Stimulated activated CD8-positive, alpha-beta memory T cell treated with anti-CD3 and anti-CD28 coated beads, Interleukin-15, amount 100 ng/mL, for 48 hours (primary cell): ENCODE measurements around the gene SYCN.
"Not testable (repeated sequence)": the region's sequence is repeated elsewhere in the genome, so short reads cannot be mapped to it uniquely, and the experiment has no call there.

Experiments used
- DNase-seq, 2 donors: peaks; one replicate each; pipeline ENCODE4 v3.0.0-alpha.2; 2020; ENCODE audit warnings: low read depth in 2 of 2

SYCN gene

GRCh38 chr19:39203372-39204341 lies at the start of gene SYCN:
Gene SYCN (minus strand): TSS chr19:39204263. CDS start chr19:39204254, 9 bp downstream.
- no peak for DNase-seq

DNA sequence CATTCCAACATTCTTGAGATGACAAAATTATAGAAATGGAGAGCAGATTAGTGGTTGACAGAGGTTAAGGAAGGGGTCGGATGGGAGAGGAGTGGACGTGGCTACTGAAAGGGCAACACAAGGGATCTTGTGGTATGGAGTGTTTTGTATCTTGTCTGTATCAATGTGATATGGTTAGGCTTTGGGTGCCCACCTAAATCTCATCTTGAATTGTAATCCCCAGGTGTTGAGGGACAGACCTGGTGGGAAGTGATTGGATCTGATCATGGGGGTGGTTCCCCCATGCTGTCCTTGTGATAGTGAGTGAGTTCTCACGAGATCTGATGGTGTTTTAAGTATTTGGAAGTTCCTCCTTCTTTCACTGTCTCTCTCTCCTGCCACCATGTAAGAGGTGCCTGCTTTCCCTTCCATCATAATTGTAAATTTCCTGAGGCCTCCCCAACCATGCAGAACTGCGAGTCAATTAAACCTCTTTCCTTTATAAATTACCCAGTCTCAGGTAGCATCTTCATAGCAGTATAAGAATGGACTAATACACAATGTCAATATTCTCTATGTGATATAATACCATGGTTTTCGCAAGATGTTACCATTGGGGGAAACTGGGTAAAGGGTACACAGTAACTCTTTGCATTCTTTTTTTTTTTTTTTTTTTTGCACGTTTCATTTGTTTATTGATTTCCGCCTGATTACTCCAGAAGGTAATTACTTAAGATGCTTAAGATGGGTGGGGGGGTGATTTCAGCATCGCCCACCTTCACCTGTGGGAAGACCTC lies 49.5 kb upstream of the SYCN start:
- DNase-seq = no peak

DNA sequence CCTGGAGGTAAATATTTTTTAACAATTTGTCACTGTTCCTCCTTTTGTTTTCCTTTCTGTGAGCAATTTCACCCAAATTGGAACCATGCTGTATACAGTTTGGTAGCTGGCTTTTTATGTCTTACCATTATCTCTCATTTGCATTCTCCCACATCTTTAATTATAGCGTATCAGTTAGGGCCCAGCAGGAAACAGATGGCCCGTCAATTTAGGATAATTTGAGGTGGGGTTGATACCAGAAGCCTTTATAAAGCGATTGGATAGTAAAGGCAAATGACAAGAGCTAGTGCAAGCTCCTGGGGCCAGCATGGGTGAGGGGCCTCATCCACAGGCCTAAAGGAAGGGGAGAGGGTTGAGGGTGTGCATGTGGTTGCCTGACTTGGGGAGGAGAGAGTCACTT lies 48.4 kb upstream of the SYCN start:
- DNase-seq = no peak

- DNase-seq = no peak
These were observed 47.8 kb upstream of the SYCN start for GRCh38 chr19:39251846-39252245.

GRCh38 chr19:39251081-39251480 lies 47.0 kb upstream of the SYCN start:
- no peak for DNase-seq

DNA sequence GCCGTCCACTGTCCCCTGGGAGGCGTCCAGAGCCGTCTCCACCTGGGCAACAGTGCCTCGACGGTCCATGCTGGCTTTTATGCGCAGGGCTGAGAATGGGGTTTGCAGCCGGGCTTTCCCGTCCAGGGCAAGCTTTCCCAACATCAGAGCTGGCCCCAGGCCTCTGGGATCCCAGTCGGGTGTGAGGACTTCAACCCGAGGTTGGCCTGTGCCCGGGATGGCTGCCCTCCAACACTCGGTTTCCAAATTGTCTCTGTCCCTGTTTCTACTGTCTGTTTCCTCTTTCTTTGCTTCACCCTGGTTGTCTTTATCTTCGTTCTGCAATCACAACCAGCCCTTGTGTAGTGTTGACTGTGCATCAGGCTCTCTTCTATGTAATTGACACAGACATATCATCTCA lies 44.7 kb upstream of the SYCN start, which contains the start of gene IFNL4:
TSS of gene IFNL4 (minus strand) at position 51 of the 400 bp plus-strand sequence.
- no peak for DNase-seq

DNA sequence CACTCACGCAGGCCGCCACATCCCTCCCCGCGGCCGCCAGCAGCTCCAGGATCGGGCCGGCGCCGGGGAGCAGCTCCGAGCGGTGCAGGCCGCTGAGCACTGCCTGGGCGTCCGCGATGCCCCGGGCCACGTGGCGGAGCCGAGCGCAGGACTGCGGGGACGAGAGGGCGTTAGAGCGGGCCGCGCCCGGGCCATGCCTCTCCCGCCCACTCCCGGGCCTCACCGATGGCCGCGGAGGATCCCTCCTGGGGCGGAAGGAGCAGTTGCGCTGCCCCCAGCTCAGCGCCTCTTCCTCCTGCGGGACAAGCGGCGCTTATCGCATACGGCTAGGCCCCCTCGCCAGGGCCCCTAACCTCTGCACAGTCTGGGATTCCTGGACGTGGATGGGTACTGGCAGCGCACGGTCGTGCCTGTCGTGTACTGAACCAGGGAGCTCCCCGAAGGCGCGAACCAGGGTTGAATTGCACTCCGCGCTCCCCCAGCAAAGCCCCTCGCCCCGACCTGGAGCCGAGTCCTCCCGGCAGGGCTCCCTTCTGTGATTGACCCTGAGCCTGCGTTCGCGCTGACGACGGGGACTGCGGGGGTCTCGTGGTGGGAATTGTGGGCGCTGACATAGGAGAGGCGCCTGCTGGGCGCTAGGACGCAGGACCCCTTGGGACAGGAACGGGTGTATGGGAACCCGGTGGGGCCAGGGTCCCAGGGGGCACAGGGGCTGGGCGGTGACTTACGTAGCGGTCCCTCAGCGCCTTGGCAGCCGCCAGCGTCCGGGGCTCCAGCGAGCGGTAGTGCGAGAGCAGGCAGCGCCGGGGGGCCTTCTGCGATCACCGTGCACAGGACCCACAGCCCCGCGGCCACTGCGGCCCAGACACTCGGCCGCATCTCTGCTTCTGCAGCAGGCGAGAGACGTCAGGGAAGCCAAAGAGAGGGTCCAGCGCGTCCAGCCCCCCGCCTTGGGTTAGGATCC lies 43.9 kb upstream of the SYCN start:
- no peak for DNase-seq

DNA sequence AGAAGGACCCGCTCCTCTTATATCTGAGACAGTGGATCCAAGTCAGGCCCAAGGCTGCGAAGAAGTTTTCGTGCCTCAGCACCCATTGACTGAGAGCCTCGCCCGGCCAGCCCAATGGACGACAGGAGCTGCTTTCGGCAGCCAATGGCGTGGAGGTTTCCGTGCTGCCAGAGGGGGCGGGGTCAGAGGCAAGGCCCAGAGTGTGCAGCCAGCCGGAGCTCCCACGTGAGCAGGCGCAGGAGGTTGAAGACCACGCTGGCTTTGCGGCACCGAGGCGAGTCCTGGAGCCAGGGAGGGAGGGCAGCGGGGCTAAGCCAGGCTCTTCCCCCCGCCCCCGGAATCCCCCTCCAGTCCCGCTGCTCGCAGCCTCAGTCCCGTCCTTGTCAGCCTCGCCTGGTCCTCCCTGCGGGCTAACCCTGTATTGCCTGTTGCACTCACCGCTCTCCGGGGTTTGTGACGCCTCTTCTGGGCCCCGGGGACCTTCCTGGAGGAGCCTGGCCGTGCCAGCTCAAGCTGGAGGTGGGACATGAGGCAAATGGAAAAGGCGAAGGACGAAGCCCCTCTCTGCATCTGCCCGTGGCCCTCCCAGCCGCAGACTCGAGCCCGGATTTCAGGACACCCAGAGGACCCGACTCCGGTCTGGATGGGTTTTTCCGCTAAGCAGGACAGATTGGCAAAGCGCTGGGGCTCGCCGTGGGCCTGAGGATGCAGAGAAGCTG lies 43.0 kb upstream of the SYCN start:
- DNase-seq = peak in 1 of 2 donors; percentile 21

GRCh38 chr19:39245166-39245565 lies 41.1 kb upstream of the SYCN start:
- DNase-seq = not testable (repeated sequence)

- not testable (repeated sequence) for DNase-seq
These were observed 40.5 kb upstream of the SYCN start, which contains the start of gene IFNL3 for GRCh38 chr19:39244410-39245100. Gene IFNL3 (minus strand): TSS chr19:39245006. CDS start chr19:39244967, 39 bp downstream.

- not testable (repeated sequence) for DNase-seq
These were observed 39.7 kb upstream of the SYCN start for GRCh38 chr19:39243741-39244140.

GRCh38 chr19:39240421-39240820 lies 36.4 kb upstream of the SYCN start:
- DNase-seq = no peak

- DNase-seq = no peak
These were observed 34.9 kb upstream of the SYCN start for GRCh38 chr19:39238944-39239343.

DNA sequence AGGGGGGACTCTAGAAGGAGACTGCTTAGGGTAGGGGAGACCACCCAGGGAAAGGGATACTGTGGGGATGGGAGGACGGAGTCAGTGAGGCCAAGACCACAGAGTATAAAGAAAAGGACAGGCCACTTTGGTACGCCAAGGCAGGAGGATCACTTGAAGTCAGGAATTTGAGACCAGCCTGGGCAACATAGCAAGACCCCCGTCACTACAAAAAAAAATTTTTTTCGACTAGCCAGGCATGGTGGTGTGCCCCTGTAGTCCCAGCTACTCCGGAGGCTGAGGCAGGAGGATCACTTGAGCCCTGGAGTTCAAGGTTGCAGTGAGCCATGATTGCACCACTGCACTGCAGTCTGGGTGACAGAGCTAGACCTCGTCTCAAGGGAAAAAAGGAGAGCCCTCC lies 34.1 kb upstream of the SYCN start:
- no peak for DNase-seq

GRCh38 chr19:39237200-39238184 lies 33.4 kb upstream of the SYCN start:
- DNase-seq = peak; percentile 23

DNA sequence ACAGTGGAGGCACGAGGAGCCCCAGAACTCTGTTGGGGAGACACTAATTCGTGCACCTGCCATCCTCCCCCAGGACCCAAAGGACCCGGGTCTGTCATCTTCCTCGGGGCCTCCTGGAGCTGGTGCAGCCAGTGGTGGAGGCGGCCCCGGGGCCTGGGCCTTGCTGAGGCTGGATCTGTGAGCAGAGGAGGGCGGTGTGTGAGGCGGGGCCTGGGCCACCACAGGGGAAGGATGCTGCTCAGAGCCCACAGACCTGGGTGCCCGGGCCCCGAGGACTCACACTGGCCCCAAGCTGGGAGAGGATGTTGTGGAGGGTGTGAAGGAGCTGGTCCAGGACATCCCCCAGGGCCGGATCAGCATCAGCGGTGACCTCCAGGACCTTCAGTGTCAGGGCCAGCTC lies 32.5 kb upstream of the SYCN start:
- DNase-seq = peak; percentile 21 to 26

GRCh38 chr19:39232708-39233107 lies 28.6 kb upstream of the SYCN start:
- no peak for DNase-seq

DNA sequence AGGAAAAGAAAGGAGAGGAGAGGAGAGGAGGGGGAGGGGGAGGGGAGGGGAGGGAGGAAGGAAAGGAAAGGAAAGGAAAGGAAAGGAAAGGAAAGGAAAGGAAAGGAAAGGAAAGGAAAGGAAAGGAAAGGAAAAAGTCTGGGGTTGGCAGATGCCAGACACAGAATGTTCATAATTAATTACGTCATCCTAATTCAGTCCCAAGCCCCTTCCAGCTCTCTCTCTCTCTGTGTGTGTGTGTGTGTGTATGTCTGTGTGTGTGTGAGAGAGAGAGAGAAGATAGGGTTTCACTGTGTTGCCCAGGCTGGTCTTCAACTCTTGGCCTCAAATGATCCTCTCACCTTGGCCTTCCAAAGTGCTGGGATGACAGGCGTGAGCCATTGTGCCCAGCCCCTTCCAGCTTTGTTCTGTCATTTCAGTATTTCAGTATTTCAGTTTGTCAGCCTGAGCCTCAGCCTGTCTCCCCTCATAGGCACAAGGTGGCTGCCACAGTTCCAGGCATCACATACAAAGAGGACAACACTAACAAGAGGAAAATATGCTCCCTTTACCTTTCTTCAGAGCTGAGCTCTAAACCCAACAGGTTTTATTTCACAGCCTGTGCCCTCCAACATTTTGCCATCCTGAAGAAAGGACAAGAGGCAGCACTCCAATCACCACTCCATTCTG lies 26.2 kb upstream of the SYCN start:
- no peak for DNase-seq
